GM21447 (cell line): ENCODE data around the gene XKR3.
"Not testable (repeated sequence)": the region's sequence is repeated elsewhere in the genome, so short reads cannot be mapped to it uniquely, and the experiment has no call there.

Experiments used
- ATAC-seq: cut with Tn5 transposase; IDR thresholded peaks from one replicate; pipeline ENCODE4 v1.9.1; 2021; ENCODE audit not compliant: unreplicated experiment

The XKR3 gene

DNA sequence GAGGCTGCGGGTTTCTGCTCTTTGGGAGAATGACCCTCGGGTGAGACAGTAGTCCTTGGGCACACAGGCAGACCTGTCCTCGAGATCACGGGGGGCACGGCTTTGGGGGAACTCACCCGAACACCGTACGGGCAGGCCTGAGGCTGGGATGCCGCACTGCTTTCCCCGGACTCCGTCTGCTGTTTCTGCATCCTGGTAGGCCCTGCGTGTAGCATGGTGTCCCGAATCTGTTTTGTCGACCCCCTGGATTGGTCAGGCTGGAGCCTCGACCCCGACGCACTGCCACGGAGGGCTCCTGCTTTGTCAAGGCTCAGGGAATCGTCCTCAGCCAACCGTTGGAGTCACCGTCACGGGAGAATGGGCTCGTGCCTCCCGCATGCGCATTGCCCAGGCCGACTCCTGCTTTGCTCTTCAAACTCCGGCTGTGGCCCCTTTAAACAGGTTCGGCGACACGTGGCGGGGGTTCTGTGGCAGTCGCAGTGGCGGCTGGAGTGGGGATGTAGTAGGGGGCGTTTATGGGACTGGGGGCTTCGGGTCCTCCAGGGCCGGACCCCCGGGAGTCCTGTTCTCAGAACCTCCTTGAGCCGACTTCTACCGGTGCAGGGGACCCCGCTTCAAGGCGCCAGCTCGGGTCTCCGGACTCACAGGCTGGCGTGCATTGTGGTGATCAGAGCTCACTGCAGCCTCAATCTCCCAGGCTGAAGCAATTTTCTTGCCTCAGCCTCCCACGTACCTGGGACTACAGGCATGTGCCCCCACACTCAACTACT is 76.9 kb downstream of the XKR3 start:
- ATAC-seq = not testable (repeated sequence)

GRCh38 chr22:16747266-16748159 is 77.7 kb downstream of the XKR3 start:
- not testable (repeated sequence) for ATAC-seq

DNA sequence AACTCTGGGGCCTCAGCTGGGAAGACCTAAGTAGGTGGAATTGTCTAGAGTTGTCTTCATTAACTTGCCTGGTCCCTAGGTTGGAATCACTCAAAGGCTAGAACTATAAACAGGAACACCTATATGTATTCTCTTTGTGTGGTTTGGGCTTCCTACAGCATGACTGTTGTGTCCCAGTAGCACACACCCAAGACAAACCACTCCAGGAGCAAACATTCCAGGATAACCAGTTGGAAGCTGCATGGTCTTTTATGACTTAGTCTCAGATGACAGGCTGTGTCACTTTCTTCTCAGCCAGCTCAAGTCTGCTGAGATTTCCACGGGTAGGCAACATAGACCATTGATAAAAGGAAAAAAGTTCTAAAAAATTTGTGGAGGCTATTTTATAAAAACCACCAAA is 90.9 kb downstream of the XKR3 start:
- ATAC-seq = not testable (repeated sequence)
